ENCODE measurements around the gene ARX.

ARX gene

DNA sequence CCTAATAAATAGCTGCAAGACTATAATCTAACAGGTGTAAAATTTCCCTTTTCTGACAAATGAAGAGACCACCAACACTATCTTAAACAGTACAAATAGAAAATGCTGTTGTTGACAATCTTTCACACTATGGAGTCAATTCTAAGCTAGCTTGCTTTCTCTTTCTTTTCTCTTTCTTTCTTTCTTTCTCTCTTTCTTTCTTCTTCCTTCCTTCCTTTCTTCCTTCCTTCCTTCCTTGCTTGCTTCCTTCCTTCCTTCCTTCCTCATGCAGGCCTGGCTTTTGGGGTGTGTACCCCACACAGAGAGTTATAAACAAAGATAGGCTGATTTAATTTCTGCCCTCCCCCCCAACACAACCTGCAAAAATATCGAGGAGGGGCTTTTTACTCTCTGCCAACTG, 8.1 kb upstream of the ARX start:
- no peak for ATAC-seq
- TF ChIP-seq, protein P1, sequence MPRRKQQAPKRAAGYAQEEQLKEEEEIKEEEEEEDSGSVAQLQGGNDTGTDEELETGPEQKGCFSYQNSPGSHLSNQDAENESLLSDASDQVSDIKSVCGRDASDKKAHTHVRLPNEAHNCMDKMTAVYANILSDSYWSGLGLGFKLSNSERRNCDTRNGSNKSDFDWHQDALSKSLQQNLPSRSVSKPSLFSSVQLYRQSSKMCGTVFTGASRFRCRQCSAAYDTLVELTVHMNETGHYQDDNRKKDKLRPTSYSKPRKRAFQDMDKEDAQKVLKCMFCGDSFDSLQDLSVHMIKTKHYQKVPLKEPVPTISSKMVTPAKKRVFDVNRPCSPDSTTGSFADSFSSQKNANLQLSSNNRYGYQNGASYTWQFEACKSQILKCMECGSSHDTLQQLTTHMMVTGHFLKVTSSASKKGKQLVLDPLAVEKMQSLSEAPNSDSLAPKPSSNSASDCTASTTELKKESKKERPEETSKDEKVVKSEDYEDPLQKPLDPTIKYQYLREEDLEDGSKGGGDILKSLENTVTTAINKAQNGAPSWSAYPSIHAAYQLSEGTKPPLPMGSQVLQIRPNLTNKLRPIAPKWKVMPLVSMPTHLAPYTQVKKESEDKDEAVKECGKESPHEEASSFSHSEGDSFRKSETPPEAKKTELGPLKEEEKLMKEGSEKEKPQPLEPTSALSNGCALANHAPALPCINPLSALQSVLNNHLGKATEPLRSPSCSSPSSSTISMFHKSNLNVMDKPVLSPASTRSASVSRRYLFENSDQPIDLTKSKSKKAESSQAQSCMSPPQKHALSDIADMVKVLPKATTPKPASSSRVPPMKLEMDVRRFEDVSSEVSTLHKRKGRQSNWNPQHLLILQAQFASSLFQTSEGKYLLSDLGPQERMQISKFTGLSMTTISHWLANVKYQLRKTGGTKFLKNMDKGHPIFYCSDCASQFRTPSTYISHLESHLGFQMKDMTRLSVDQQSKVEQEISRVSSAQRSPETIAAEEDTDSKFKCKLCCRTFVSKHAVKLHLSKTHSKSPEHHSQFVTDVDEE (CRISPR knock-in tag; IDR thresholded peaks at IDR 0.05): no peak
- no peak for TF ChIP-seq TOX (CRISPR knock-in tag; IDR thresholded peaks at IDR 0.05; ENCODE audit: borderline replicate concordance)
- TF ChIP-seq ISL1 (CRISPR knock-in tag; IDR thresholded peaks at IDR 0.05): no peak
- no peak for TF ChIP-seq ZFP3 (CRISPR knock-in tag; IDR thresholded peaks at IDR 0.05)
- TF ChIP-seq POU6F1 (CRISPR knock-in tag; IDR thresholded peaks at IDR 0.05; ENCODE audit: borderline replicate concordance, low read depth): no peak
- no peak for TF ChIP-seq ZC3H10 (CRISPR knock-in tag; IDR thresholded peaks at IDR 0.05)
- TF ChIP-seq ESRRG (CRISPR knock-in tag; IDR thresholded peaks at IDR 0.05): no peak

DNA sequence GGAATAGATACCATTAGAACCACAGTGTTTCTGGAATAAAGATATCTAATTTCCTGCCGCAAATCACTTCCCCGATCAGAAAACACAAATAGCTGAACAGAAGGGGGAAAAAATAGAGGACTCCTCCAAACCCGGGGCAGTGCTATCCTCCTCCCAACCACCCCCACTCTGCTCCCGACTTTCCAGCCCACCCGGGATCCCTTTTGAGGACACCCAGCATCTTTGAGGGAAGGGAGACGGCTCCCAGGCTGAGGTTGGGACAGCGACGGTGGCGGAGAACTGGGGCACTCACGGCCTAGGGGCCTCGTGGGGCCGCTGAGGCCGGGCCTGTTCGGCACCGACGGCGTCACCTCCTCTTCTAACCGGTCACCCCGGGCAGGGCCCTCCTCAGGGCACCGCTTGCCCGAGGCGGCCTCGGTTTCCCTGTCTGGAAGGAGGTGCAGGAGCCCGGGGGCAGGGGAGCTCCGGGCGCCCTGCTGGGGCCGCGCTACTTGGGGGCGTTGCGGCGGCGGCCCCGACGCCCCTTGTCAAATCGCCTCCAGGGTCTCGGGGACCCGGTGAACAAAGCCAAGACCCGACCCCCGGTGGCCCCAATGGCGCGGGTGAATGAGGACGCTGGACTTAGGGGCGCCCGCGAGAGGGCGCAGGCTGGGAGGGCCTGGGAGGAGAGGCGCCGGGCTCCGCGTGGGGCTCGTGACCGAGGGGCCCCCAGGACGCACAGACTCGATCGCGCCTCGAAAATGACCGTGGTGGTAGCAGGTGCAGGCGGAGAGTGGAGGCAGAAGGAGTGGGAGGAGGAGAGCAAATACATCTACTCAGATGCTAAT, 6.9 kb upstream of the ARX start:
- TF ChIP-seq TCF4 (CRISPR knock-in tag; IDR thresholded peaks at IDR 0.05; ENCODE audit: borderline replicate concordance) (no peak), CSDC2 (CRISPR knock-in tag; IDR thresholded peaks at IDR 0.05) (no peak), TOX (CRISPR knock-in tag; IDR thresholded peaks at IDR 0.05; ENCODE audit: borderline replicate concordance) (no peak)
- TF ChIP-seq, protein P2, sequence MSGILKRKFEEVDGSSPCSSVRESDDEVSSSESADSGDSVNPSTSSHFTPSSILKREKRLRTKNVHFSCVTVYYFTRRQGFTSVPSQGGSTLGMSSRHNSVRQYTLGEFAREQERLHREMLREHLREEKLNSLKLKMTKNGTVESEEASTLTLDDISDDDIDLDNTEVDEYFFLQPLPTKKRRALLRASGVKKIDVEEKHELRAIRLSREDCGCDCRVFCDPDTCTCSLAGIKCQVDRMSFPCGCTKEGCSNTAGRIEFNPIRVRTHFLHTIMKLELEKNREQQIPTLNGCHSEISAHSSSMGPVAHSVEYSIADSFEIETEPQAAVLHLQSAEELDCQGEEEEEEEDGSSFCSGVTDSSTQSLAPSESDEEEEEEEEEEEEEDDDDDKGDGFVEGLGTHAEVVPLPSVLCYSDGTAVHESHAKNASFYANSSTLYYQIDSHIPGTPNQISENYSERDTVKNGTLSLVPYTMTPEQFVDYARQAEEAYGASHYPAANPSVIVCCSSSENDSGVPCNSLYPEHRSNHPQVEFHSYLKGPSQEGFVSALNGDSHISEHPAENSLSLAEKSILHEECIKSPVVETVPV (CRISPR knock-in tag; IDR thresholded peaks at IDR 0.05): no peak
- ATAC-seq: no peak

- TF ChIP-seq RARB (CRISPR knock-in tag; IDR thresholded peaks at IDR 0.05): no peak
- TF ChIP-seq ISL1 (CRISPR knock-in tag; IDR thresholded peaks at IDR 0.05): no peak
- TF ChIP-seq, protein P2 (CRISPR knock-in tag; IDR thresholded peaks at IDR 0.05): no peak
- no peak for TF ChIP-seq CSDC2 (CRISPR knock-in tag; IDR thresholded peaks at IDR 0.05)
- ATAC-seq: peak; percentile 85
These were observed 5.2 kb upstream of the ARX start for GRCh38 chrX:25020905-25021449.

DNA sequence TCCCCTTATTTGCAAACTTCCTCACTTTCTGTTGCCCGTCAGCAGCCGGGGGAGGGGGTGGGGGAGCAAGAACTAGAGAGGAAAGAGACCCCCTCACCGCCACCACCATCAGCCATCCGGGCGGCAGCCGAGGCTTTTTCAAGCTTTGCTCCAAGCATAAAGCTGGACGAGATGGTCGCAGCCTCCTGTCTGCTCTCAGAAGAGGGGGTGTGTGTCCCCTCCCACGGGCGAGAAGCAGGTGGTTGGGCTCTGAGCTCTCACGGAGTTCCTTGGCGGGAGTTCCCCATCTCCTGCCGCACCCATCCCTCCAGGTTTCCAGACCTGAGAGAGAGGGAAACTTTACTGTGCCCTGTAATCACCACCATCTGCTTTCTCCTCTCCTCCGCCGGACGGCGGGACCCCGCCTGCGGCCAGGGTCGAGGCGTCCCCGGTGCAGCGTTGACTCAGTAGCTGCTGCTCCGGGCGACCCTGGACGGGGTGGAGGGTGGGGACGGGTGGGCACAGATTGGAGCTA, 4.7 kb upstream of the ARX start:
- ATAC-seq: no peak; the same call in 2 of the 3 replicates
- TF ChIP-seq CSDC2 (CRISPR knock-in tag; IDR thresholded peaks at IDR 0.05): no peak
- no peak for TF ChIP-seq POU6F1 (CRISPR knock-in tag; IDR thresholded peaks at IDR 0.05; ENCODE audit: borderline replicate concordance, low read depth)
- TF ChIP-seq RARB (CRISPR knock-in tag; IDR thresholded peaks at IDR 0.05): no peak
- TF ChIP-seq BACH2 (CRISPR knock-in tag; IDR thresholded peaks at IDR 0.05; ENCODE audit: borderline replicate concordance): no peak
- no peak for TF ChIP-seq ZNF565 (CRISPR knock-in tag; conservative IDR thresholded peaks at IDR 0.05; ENCODE audit: low read depth)
- no peak for TF ChIP-seq ZNF70 (CRISPR knock-in tag; IDR thresholded peaks at IDR 0.05)
- TF ChIP-seq ZFP30 (CRISPR knock-in tag; IDR thresholded peaks at IDR 0.05): no peak
- TF ChIP-seq OSR1 (CRISPR knock-in tag; IDR thresholded peaks at IDR 0.05): no peak
- TF ChIP-seq ZC3H10 (CRISPR knock-in tag; IDR thresholded peaks at IDR 0.05): no peak
- TF ChIP-seq ISL1 (CRISPR knock-in tag; IDR thresholded peaks at IDR 0.05): no peak
- no peak for TF ChIP-seq ARNTL (CRISPR knock-in tag; IDR thresholded peaks at IDR 0.05; ENCODE audit: borderline replicate concordance, low read depth)
- TF ChIP-seq, protein P1 (CRISPR knock-in tag; IDR thresholded peaks at IDR 0.05): no peak
- TF ChIP-seq TOX (CRISPR knock-in tag; IDR thresholded peaks at IDR 0.05; ENCODE audit: borderline replicate concordance): no peak
- TF ChIP-seq CREB5 (CRISPR knock-in tag; IDR thresholded peaks at IDR 0.05; ENCODE audit: low read depth): no peak
- TF ChIP-seq ZFP3 (CRISPR knock-in tag; IDR thresholded peaks at IDR 0.05): no peak
